IMR-90 (cell line): ENCODE results near the gene RDH13.

Source experiments
- CEBPB ChIP-seq: IDR thresholded peaks from 2 replicates; pipeline ENCODE4 v1.6.1; 2012; ENCODE audit warnings: low read depth, low read length, improper control_type of control experiment
- CHD1 ChIP-seq: IDR thresholded peaks from 2 replicates; pipeline ENCODE4 v1.6.1; 2012; ENCODE audit warnings: low read depth, low read length, improper control_type of control experiment
- CTCF ChIP-seq: conservative IDR thresholded peaks from 2 replicates; pipeline ENCODE4 v1.5.1; 2012; ENCODE audit warnings: mild to moderate bottlenecking, low read depth, low read length, improper control_type of control experiment
- ELK1 ChIP-seq: fragments of 150-350 bp; IDR thresholded peaks from 2 replicates; pipeline ENCODE4 v1.6.1; 2016; ENCODE audit warnings: low read depth, mild to moderate bottlenecking, low read length, moderate library complexity, borderline replicate concordance
- FOS ChIP-seq: fragments of 150-350 bp; IDR thresholded peaks from 2 replicates; pipeline ENCODE4 v1.6.1; 2016; ENCODE audit warnings: low read depth, low read length
- MAFK ChIP-seq: IDR thresholded peaks from 2 replicates; pipeline ENCODE4 v1.6.1; 2012; ENCODE audit warnings: low read depth, low read length, improper control_type of control experiment
- MAZ ChIP-seq: IDR thresholded peaks from 2 replicates; pipeline ENCODE4 v1.6.1; 2012; ENCODE audit warnings: low read depth, mild to moderate bottlenecking, low read length, improper control_type of control experiment, moderate library complexity, borderline replicate concordance
- MXI1 ChIP-seq: IDR thresholded peaks from 2 replicates; pipeline ENCODE4 v1.6.1; 2012; ENCODE audit warnings: low read depth, mild to moderate bottlenecking, low read length, moderate library complexity, borderline replicate concordance
- POLR2A ChIP-seq: IDR thresholded peaks from 2 replicates; pipeline ENCODE4 v1.6.1; 2012; ENCODE audit warnings: mild to moderate bottlenecking, low read depth, low read length
- RAD21 ChIP-seq: IDR thresholded peaks from 2 replicates; pipeline ENCODE4 v1.6.1; 2012; ENCODE audit warnings: low read length, improper control_type of control experiment
- RCOR1 ChIP-seq: IDR thresholded peaks from 2 replicates; pipeline ENCODE4 v1.6.1; 2012; ENCODE audit warnings: mild to moderate bottlenecking, low read length, improper control_type of control experiment; ENCODE audit not compliant: insufficient replicate concordance
- RFX5 ChIP-seq: IDR thresholded peaks from 2 replicates; pipeline ENCODE4 v1.8.0; 2012; ENCODE audit warnings: low read depth, mild to moderate bottlenecking, low read length, moderate library complexity
- SMC3 ChIP-seq: fragments of 150-350 bp; IDR thresholded peaks from 2 replicates; pipeline ENCODE4 v1.6.1; 2016; ENCODE audit warnings: low read depth, mild to moderate bottlenecking, antibody characterized with exemption, low read length, moderate library complexity
- USF2 ChIP-seq: fragments of 150-350 bp; IDR thresholded peaks from 2 replicates; pipeline ENCODE4 v1.6.1; 2017; ENCODE audit warnings: mild to moderate bottlenecking, antibody characterized with exemption, low read length, low read depth

- TF ChIP-seq FOS (no peak), SMC3 (no peak), CTCF (no peak), CEBPB (no peak), POLR2A (no peak), RAD21 (no peak), USF2 (no peak), RFX5 (no peak), MAZ (no peak), RCOR1 (no peak), MXI1 (no peak), ELK1 (no peak), CHD1 (no peak), MAFK (no peak)
These were observed 12.0 kb downstream of the RDH13 start for GRCh38 chr19:55050749-55051532.
